ENCODE results near the gene ACAD8.

DNA sequence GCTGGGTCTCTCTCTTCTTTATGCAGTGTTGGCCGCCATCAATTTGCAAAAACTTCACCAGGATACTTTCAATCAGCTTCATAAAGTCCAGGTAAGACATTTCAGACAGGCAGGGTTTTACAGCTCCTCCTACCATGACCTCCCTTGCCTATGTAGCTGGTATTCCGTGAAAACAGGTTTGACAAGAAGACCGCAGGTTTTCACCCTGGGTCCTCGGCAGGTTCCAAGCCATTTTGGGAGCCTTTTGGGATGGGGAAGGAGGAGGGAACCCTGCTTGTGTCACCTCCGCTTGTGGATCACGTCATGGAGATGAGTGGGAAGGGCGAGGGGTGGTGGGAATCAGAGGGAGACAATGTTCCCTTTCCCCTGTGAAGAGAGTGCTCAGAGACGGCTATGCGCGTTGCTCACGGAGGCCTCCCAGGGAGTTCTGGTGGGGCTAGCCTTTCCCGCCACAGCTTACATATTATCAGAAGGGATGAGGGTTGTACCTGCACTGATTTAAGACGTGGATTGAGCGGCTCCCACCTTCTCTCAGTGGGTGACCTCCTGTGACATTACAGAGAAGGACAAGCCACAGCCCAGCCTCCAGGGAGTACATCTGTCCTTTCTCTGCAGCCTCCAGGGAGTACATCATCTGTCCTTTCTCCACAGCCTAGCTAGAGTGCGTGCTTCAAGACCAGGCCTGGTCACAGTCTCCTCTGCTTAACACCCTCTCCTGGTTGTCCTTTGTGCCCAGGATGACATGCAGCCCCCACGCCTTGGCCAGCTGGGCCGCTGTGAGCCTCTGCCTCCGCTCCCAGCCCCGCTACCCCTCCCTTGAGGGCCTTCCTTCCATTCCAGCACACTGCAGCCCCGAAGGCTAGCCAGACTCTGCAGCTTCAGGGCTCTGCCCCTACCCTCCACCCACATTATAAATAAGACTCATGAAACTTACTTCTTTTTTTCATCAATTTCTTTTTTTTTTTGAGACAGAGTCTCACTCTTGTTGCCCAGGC, 40.0 kb downstream of the ACAD8 start:
- TF ChIP-seq, protein P1, sequence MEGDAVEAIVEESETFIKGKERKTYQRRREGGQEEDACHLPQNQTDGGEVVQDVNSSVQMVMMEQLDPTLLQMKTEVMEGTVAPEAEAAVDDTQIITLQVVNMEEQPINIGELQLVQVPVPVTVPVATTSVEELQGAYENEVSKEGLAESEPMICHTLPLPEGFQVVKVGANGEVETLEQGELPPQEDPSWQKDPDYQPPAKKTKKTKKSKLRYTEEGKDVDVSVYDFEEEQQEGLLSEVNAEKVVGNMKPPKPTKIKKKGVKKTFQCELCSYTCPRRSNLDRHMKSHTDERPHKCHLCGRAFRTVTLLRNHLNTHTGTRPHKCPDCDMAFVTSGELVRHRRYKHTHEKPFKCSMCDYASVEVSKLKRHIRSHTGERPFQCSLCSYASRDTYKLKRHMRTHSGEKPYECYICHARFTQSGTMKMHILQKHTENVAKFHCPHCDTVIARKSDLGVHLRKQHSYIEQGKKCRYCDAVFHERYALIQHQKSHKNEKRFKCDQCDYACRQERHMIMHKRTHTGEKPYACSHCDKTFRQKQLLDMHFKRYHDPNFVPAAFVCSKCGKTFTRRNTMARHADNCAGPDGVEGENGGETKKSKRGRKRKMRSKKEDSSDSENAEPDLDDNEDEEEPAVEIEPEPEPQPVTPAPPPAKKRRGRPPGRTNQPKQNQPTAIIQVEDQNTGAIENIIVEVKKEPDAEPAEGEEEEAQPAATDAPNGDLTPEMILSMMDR (IDR thresholded peaks at IDR 0.05; ENCODE audit: low read depth, low read length), result no peak
- no peak for TF ChIP-seq EZH2phosphoT487 (IDR thresholded peaks at IDR 0.05; ENCODE audit: low read depth)
